HepG2 (cell line): ENCODE results near the gene CD151. TPM values are rescaled to one million over a fixed set of nuclear protein-coding genes. Genes with fewer than 3 reads are reported as not detected.

Source experiments
- ARNT ChIP-seq: fragments of 450-650 bp; IDR thresholded peaks from 2 replicates; pipeline ENCODE4 v1.6.1; 2017
- HDAC1 ChIP-seq: sonication (generic); formaldehyde crosslinking; IDR thresholded peaks from 2 replicates; pipeline ENCODE4 v1.5.1; 2020; ENCODE audit warnings: mild to moderate bottlenecking, missing genetic modification reagents
- HMGA1 ChIP-seq: sonication (generic); formaldehyde crosslinking; conservative IDR thresholded peaks from 2 replicates; pipeline ENCODE4 v1.4.0; 2020; ENCODE audit warnings: missing genetic modification reagents
- HNRNPK ChIP-seq: fragments of 200-400 bp; formaldehyde crosslinking; IDR thresholded peaks from 2 replicates; pipeline ENCODE4 v1.6.1; 2018; ENCODE audit warnings: low read length, low read depth, moderate library complexity, mild to moderate bottlenecking; ENCODE audit not compliant: poor library complexity, severe bottlenecking
- KDM5A ChIP-seq: fragments of 200-600 bp; sonication (generic); IDR thresholded peaks from 2 replicates; pipeline ENCODE4 v1.7.0; 2018; ENCODE audit warnings: antibody characterized with exemption, mild to moderate bottlenecking, low read length, borderline replicate concordance
- MYPOP ChIP-seq: sonication (generic); formaldehyde crosslinking; IDR thresholded peaks from 2 replicates; pipeline ENCODE4 v1.8.1; 2023; ENCODE audit warnings: mild to moderate bottlenecking, moderate library complexity, missing genetic modification reagents
- NR2C2 ChIP-seq: sonication (generic); formaldehyde crosslinking; IDR thresholded peaks from 2 replicates; pipeline ENCODE4 v1.4.0; 2020; ENCODE audit warnings: missing genetic modification reagents, mild to moderate bottlenecking, moderate library complexity, borderline replicate concordance
- RFX3 ChIP-seq: IDR thresholded peaks from 2 replicates; pipeline ENCODE4 v1.6.1; 2016; ENCODE audit warnings: missing biosample characterization, missing genetic modification reagents
- SAP130 ChIP-seq: IDR thresholded peaks from 2 replicates; pipeline ENCODE4 v1.6.1; 2016; ENCODE audit warnings: low read depth
- SIN3A ChIP-seq: IDR thresholded peaks from 2 replicates; pipeline ENCODE4 v1.6.1; 2011; ENCODE audit warnings: low read depth, mild to moderate bottlenecking, control low read depth, low read length, borderline replicate concordance
- SNAPC2 ChIP-seq: sonication (generic); formaldehyde crosslinking; IDR thresholded peaks from 2 replicates; pipeline ENCODE4 v1.8.1; 2022; ENCODE audit warnings: mild to moderate bottlenecking, missing genetic modification reagents
- SRSF9 ChIP-seq: fragments of 200-400 bp; formaldehyde crosslinking; IDR thresholded peaks from 2 replicates; pipeline ENCODE4 v1.6.1; 2018; ENCODE audit warnings: borderline replicate concordance, mild to moderate bottlenecking, low read depth, low read length; ENCODE audit not compliant: insufficient read depth, poor library complexity, severe bottlenecking
- ZBTB14 ChIP-seq: sonication (generic); formaldehyde crosslinking; IDR thresholded peaks from 2 replicates; pipeline ENCODE4 v1.4.0; 2020; ENCODE audit warnings: missing genetic modification reagents
- ZNF10 ChIP-seq: sonication (generic); formaldehyde crosslinking; IDR thresholded peaks from 2 replicates; pipeline ENCODE4 v1.4.0; 2020; ENCODE audit warnings: mild to moderate bottlenecking, low read depth, missing genetic modification reagents, borderline replicate concordance
- ZNF138 ChIP-seq: sonication (generic); formaldehyde crosslinking; IDR thresholded peaks from 2 replicates; pipeline ENCODE4 v1.5.0; 2020; ENCODE audit warnings: mild to moderate bottlenecking, low read depth, missing genetic modification reagents
- ZNF724P ChIP-seq: sonication (generic); formaldehyde crosslinking; IDR thresholded peaks from 2 replicates; pipeline ENCODE4 v1.8.0; 2022; ENCODE audit warnings: missing genetic modification reagents, borderline replicate concordance
- polyA plus RNA-seq, 8 experiments: library from polyadenylated mRNA; depleted of rRNA in 3 of 8; stranded (reverse) in 7 of 8; unstranded in 1 of 8; fragments of >200 nt; fragmentation: Illumina TruSeq in 4 of 8; extraction: Trizol in 4 of 8; gene quantifications; 2 replicates each; pipeline versions ENCODE4 v1.2.1 to v1.2.3, GENCODE V29; 2011 to 2016; ENCODE audit warnings: low read depth in 4 of 8, missing spikeins in 1 of 8, mixed read lengths in 1 of 8; ENCODE audit not compliant: insufficient read depth in 1 of 8
- total RNA-seq, 5 experiments: library from RNA; depleted of rRNA; stranded (reverse); fragments of >200 nt; fragmentation: Illumina TruSeq; extraction: Trizol; gene quantifications; 2 replicates each; pipeline ENCODE4 v1.2.3, GENCODE V29; 2016; ENCODE audit warnings: low read depth in 1 of 5
- TF ChIP-seq, protein P1 (sequence below): sonication (generic); formaldehyde crosslinking; IDR thresholded peaks from 2 replicates; pipeline ENCODE4 v1.9.0; 2021; ENCODE audit warnings: missing genetic modification reagents, borderline replicate concordance
- TF ChIP-seq, protein P2 (sequence below): sonication (generic); formaldehyde crosslinking; IDR thresholded peaks from 2 replicates; pipeline ENCODE4 v1.4.0; 2020; ENCODE audit warnings: mild to moderate bottlenecking, missing genetic modification reagents
- TF ChIP-seq, protein P3 (sequence below): sonication (generic); formaldehyde crosslinking; IDR thresholded peaks from 2 replicates; pipeline ENCODE4 v1.8.0; 2022; ENCODE audit warnings: missing genetic modification reagents, mild to moderate bottlenecking, moderate library complexity, borderline replicate concordance
- TF ChIP-seq, protein P4 (sequence below): sonication (generic); formaldehyde crosslinking; IDR thresholded peaks from 2 replicates; pipeline ENCODE4 v1.5.0; 2020; ENCODE audit warnings: mild to moderate bottlenecking, missing genetic modification reagents, borderline replicate concordance

Gene CD151
- total and polyA plus RNA-seq, 2 of the 13 experiments (the other 11 are each of a cell fraction or from before 2014, with no cell fraction given) = 125 to 197 TPM

GRCh38 chr11:797296-798092 is 35.3 kb upstream of the CD151 start (continued):
- TF ChIP-seq, protein P1, sequence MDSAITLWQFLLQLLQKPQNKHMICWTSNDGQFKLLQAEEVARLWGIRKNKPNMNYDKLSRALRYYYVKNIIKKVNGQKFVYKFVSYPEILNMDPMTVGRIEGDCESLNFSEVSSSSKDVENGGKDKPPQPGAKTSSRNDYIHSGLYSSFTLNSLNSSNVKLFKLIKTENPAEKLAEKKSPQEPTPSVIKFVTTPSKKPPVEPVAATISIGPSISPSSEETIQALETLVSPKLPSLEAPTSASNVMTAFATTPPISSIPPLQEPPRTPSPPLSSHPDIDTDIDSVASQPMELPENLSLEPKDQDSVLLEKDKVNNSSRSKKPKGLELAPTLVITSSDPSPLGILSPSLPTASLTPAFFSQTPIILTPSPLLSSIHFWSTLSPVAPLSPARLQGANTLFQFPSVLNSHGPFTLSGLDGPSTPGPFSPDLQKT (CRISPR knock-in tag) = peak; percentile 34; the same call in 1 of the 2 replicates
- TF ChIP-seq SAP130 (peak; percentile 78), ARNT (no peak), NR2C2 (CRISPR knock-in tag) (no peak; the same call in 1 of the 2 replicates), SRSF9 (no peak), HMGA1 (CRISPR knock-in tag) (no peak), SIN3A (peak; percentile 85; the same call in 1 of the 2 replicates), HNRNPK (no peak), SNAPC2 (no peak), ZBTB14 (peak; percentile 95), ZNF10 (CRISPR knock-in tag) (no peak), KDM5A (no peak), ZNF724P (CRISPR knock-in tag) (0 out of 2 replicates have a peak, but pooled peaks have one; percentile 16), RFX3 (CRISPR knock-in tag) (peak; percentile 80), ZNF138 (no peak), HDAC1 (CRISPR knock-in tag) (peak; percentile 73), MYPOP (CRISPR knock-in tag) (peak; percentile 43; the same call in 1 of the 2 replicates)
- TF ChIP-seq, protein P2, sequence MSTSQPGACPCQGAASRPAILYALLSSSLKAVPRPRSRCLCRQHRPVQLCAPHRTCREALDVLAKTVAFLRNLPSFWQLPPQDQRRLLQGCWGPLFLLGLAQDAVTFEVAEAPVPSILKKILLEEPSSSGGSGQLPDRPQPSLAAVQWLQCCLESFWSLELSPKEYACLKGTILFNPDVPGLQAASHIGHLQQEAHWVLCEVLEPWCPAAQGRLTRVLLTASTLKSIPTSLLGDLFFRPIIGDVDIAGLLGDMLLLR (CRISPR knock-in tag) = no peak
- TF ChIP-seq, protein P3, sequence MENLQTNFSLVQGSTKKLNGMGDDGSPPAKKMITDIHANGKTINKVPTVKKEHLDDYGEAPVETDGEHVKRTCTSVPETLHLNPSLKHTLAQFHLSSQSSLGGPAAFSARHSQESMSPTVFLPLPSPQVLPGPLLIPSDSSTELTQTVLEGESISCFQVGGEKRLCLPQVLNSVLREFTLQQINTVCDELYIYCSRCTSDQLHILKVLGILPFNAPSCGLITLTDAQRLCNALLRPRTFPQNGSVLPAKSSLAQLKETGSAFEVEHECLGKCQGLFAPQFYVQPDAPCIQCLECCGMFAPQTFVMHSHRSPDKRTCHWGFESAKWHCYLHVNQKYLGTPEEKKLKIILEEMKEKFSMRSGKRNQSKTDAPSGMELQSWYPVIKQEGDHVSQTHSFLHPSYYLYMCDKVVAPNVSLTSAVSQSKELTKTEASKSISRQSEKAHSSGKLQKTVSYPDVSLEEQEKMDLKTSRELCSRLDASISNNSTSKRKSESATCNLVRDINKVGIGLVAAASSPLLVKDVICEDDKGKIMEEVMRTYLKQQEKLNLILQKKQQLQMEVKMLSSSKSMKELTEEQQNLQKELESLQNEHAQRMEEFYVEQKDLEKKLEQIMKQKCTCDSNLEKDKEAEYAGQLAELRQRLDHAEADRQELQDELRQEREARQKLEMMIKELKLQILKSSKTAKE (CRISPR knock-in tag) = no peak; the same call in 1 of the 2 replicates
- TF ChIP-seq, protein P4, sequence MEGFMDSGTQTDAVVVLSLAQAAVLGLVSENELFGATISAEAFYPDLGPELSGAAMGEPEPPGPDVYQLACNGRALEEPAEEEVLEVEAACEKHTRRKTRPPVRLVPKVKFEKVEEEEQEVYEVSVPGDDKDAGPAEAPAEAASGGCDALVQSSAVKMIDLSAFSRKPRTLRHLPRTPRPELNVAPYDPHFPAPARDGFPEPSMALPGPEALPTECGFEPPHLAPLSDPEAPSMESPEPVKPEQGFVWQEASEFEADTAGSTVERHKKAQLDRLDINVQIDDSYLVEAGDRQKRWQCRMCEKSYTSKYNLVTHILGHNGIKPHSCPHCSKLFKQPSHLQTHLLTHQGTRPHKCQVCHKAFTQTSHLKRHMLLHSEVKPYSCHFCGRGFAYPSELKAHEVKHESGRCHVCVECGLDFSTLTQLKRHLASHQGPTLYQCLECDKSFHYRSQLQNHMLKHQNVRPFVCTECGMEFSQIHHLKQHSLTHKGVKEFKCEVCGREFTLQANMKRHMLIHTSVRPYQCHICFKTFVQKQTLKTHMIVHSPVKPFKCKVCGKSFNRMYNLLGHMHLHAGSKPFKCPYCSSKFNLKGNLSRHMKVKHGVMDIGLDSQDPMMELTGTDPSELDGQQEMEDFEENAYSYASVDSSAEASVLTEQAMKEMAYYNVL (CRISPR knock-in tag) = no peak
